ENCODE measurements around the gene LIMS2.

Gene LIMS2

GRCh38 chr2:127628767-127629614 lies 46.3 kb downstream of the LIMS2 start:
- Histone ChIP-seq H3K27me3 (ENCODE audit: insufficient read depth, low read length) (no peaks in the 10 kb centered on the region), H4K91ac (ENCODE audit: low read depth, low read length) (no peak overlapping the region), H2BK120ac (ENCODE audit: insufficient read depth, low read length, poor library complexity) (no peak overlapping the region), H2BK12ac (ENCODE audit: low read length) (no peak overlapping the region), H3K79me1 (ENCODE audit: low read length) (no peaks in the 10 kb centered on the region), H4K8ac (ENCODE audit: low read depth, low read length) (no peak overlapping the region), H2BK5ac (ENCODE audit: low read depth, low read length, poor library complexity) (no peak overlapping the region), H3K4ac (ENCODE audit: low read depth, low read length) (no peak overlapping the region), H3K9me3 (ENCODE audit: insufficient read depth, low read depth, low read length) (peaks cover 5% of the 10 kb centered on the region), H3K23ac (ENCODE audit: low read length) (no peak overlapping the region), H3K9ac (ENCODE audit: low read length) (no peak overlapping the region), H3K27ac (ENCODE audit: low read depth, low read length) (no peak overlapping the region), H2AFZ (ENCODE audit: insufficient read depth, low read length, poor library complexity) (no peak overlapping the region), H3K36me3 (ENCODE audit: control insufficient read depth in 1 of 2, insufficient read depth in 2 of 2, low read length in 2 of 2) (no peaks in the 10 kb centered on the region), H3K79me2 (ENCODE audit: control insufficient read depth, insufficient read depth, low read length, poor library complexity) (no peaks in the 10 kb centered on the region), H3K18ac (ENCODE audit: low read length) (no peak overlapping the region), H2AK5ac (ENCODE audit: low read length) (no peak overlapping the region), H3K4me3 (ENCODE audit: low read depth, low read length) (no peak overlapping the region), H3K4me1 (ENCODE audit: control insufficient read depth in 1 of 2, insufficient read depth in 2 of 2, low read length in 2 of 2) (no peaks in the 10 kb centered on the region), H4K12ac (ENCODE audit: low read depth, low read length) (no peak overlapping the region), H3K14ac (ENCODE audit: low read length) (no peak overlapping the region), H3K4me2 (ENCODE audit: low read length) (no peak overlapping the region)
- WGBS (ENCODE audit: extremely low coverage, insufficient coverage, insufficient read length): no CpG with 5 or more reads among the region's 17 CpGs
- DNase-seq: no peak

GRCh38 chr2:127627740-127628571 lies 47.4 kb downstream of the LIMS2 start:
- no peak overlapping the region for H3K4me3 ChIP-seq (ENCODE audit: low read depth, low read length)
- H3K9ac ChIP-seq (ENCODE audit: low read length): no peak overlapping the region
- H3K4me2 ChIP-seq (ENCODE audit: low read length): no peak overlapping the region
- no peak overlapping the region for H4K8ac ChIP-seq (ENCODE audit: low read depth, low read length)
- H3K79me2 ChIP-seq (ENCODE audit: control insufficient read depth, insufficient read depth, low read length, poor library complexity): no peaks in the 10 kb centered on the region
- no peak overlapping the region for H4K12ac ChIP-seq (ENCODE audit: low read depth, low read length)
- H2BK120ac ChIP-seq (ENCODE audit: insufficient read depth, low read length, poor library complexity): no peak overlapping the region
- no peak overlapping the region for H2AK5ac ChIP-seq (ENCODE audit: low read length)
- H3K79me1 ChIP-seq (ENCODE audit: low read length): no peaks in the 10 kb centered on the region
- no peak overlapping the region for H2BK12ac ChIP-seq (ENCODE audit: low read length)
- no peak overlapping the region for H3K4ac ChIP-seq (ENCODE audit: low read depth, low read length)
- H3K14ac ChIP-seq (ENCODE audit: low read length): no peak overlapping the region
- H2BK5ac ChIP-seq (ENCODE audit: low read depth, low read length, poor library complexity): no peak overlapping the region
- H3K27ac ChIP-seq (ENCODE audit: low read depth, low read length): no peak overlapping the region
- H3K36me3 ChIP-seq (ENCODE audit: control insufficient read depth in 1 of 2, insufficient read depth in 2 of 2, low read length in 2 of 2): no peaks in the 10 kb centered on the region
- peaks cover 5% of the 10 kb centered on the region for H3K9me3 ChIP-seq (ENCODE audit: insufficient read depth, low read depth, low read length)
- H3K27me3 ChIP-seq (ENCODE audit: insufficient read depth, low read length): no peaks in the 10 kb centered on the region
- no peak overlapping the region for H2AFZ ChIP-seq (ENCODE audit: insufficient read depth, low read length, poor library complexity)
- no peak overlapping the region for H3K23ac ChIP-seq (ENCODE audit: low read length)
- H3K4me1 ChIP-seq (ENCODE audit: control insufficient read depth in 1 of 2, insufficient read depth in 2 of 2, low read length in 2 of 2): peaks cover 0 to 2% of the 10 kb centered on the region in 2 experiments
- no CpG with 5 or more reads among the region's 18 CpGs for WGBS (ENCODE audit: extremely low coverage, insufficient coverage, insufficient read length)
- H4K91ac ChIP-seq (ENCODE audit: low read depth, low read length): no peak overlapping the region
- no peak overlapping the region for H3K18ac ChIP-seq (ENCODE audit: low read length)
- no peak for DNase-seq

GRCh38 chr2:127626917-127627739 lies 48.2 kb downstream of the LIMS2 start:
- no peak overlapping the region for H4K8ac ChIP-seq (ENCODE audit: low read depth, low read length)
- H3K9ac ChIP-seq (ENCODE audit: low read length): no peak overlapping the region
- no peak overlapping the region for H2AK5ac ChIP-seq (ENCODE audit: low read length)
- H4K91ac ChIP-seq (ENCODE audit: low read depth, low read length): no peak overlapping the region
- DNase-seq: no peak
- H2BK120ac ChIP-seq (ENCODE audit: insufficient read depth, low read length, poor library complexity): no peak overlapping the region
- H3K18ac ChIP-seq (ENCODE audit: low read length): no peak overlapping the region
- H3K79me1 ChIP-seq (ENCODE audit: low read length): no peaks in the 10 kb centered on the region
- no peak overlapping the region for H3K4me3 ChIP-seq (ENCODE audit: low read depth, low read length)
- H2BK12ac ChIP-seq (ENCODE audit: low read length): no peak overlapping the region
- no peak overlapping the region for H4K12ac ChIP-seq (ENCODE audit: low read depth, low read length)
- H2AFZ ChIP-seq (ENCODE audit: insufficient read depth, low read length, poor library complexity): no peak overlapping the region
- H3K36me3 ChIP-seq (ENCODE audit: control insufficient read depth in 1 of 2, insufficient read depth in 2 of 2, low read length in 2 of 2): no peaks in the 10 kb centered on the region
- no CpG with 5 or more reads among the region's 28 CpGs for WGBS (ENCODE audit: extremely low coverage, insufficient coverage, insufficient read length)
- H3K4ac ChIP-seq (ENCODE audit: low read depth, low read length): no peak overlapping the region
- no peak overlapping the region for H3K27ac ChIP-seq (ENCODE audit: low read depth, low read length)
- H3K23ac ChIP-seq (ENCODE audit: low read length): no peak overlapping the region
- no peak overlapping the region for H2BK5ac ChIP-seq (ENCODE audit: low read depth, low read length, poor library complexity)
- no peak overlapping the region for H3K14ac ChIP-seq (ENCODE audit: low read length)
- no peaks in the 10 kb centered on the region for H3K27me3 ChIP-seq (ENCODE audit: insufficient read depth, low read length)
- no peak overlapping the region for H3K4me2 ChIP-seq (ENCODE audit: low read length)
- H3K9me3 ChIP-seq (ENCODE audit: insufficient read depth, low read depth, low read length): peaks cover 5% of the 10 kb centered on the region
- no peaks in the 10 kb centered on the region for H3K79me2 ChIP-seq (ENCODE audit: control insufficient read depth, insufficient read depth, low read length, poor library complexity)
- peaks cover 0 to 2% of the 10 kb centered on the region in 2 experiments for H3K4me1 ChIP-seq (ENCODE audit: control insufficient read depth in 1 of 2, insufficient read depth in 2 of 2, low read length in 2 of 2)

DNA sequence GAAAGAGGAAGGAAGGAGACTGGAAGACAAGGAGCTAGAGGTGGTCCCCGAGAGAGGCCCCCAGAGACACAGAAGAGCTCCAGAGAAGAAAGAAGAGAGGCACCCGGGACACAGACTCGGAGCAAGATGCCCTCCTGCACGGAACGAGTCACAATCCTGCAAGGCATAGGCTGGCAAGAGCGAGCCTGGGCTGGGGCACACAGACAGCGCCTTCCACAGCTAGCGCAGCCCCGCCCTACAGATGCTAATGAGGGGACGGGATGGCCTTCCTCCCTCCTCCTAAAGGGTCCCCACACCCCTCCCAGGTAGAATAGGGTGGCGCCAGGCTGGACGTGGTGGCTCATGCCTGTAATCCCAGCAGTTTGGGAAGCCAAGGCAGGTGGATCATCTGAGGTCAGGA lies 49.2 kb downstream of the LIMS2 start:
- Histone ChIP-seq H4K91ac (ENCODE audit: low read depth, low read length) (no peak overlapping the region), H3K4me3 (ENCODE audit: low read depth, low read length) (no peak overlapping the region), H4K12ac (ENCODE audit: low read depth, low read length) (no peak overlapping the region), H3K27ac (ENCODE audit: low read depth, low read length) (no peak overlapping the region), H2AK5ac (ENCODE audit: low read length) (no peak overlapping the region), H2BK12ac (ENCODE audit: low read length) (no peak overlapping the region), H3K4me1 (ENCODE audit: control insufficient read depth in 1 of 2, insufficient read depth in 2 of 2, low read length in 2 of 2) (peaks cover 0 to 2% of the 10 kb centered on the region in 2 experiments), H3K79me2 (ENCODE audit: control insufficient read depth, insufficient read depth, low read length, poor library complexity) (no peaks in the 10 kb centered on the region), H3K27me3 (ENCODE audit: insufficient read depth, low read length) (no peaks in the 10 kb centered on the region), H3K14ac (ENCODE audit: low read length) (no peak overlapping the region), H3K9ac (ENCODE audit: low read length) (no peak overlapping the region), H3K36me3 (ENCODE audit: control insufficient read depth in 1 of 2, insufficient read depth in 2 of 2, low read length in 2 of 2) (no peaks in the 10 kb centered on the region), H2BK5ac (ENCODE audit: low read depth, low read length, poor library complexity) (no peak overlapping the region), H3K23ac (ENCODE audit: low read length) (no peak overlapping the region), H3K79me1 (ENCODE audit: low read length) (no peaks in the 10 kb centered on the region), H3K4me2 (ENCODE audit: low read length) (no peak overlapping the region), H3K18ac (ENCODE audit: low read length) (no peak overlapping the region), H2BK120ac (ENCODE audit: insufficient read depth, low read length, poor library complexity) (no peak overlapping the region), H3K9me3 (ENCODE audit: insufficient read depth, low read depth, low read length) (peaks cover 5% of the 10 kb centered on the region), H4K8ac (ENCODE audit: low read depth, low read length) (no peak overlapping the region), H2AFZ (ENCODE audit: insufficient read depth, low read length, poor library complexity) (no peak overlapping the region), H3K4ac (ENCODE audit: low read depth, low read length) (no peak overlapping the region)
- DNase-seq: no peak
- WGBS (ENCODE audit: extremely low coverage, insufficient coverage, insufficient read length): no CpG with 5 or more reads among the region's 12 CpGs

Data from trophoblast cell (in vitro differentiated cells and primary cell).